Activated T-helper 17 cell treated with anti-CD3 and anti-CD28 coated beads, Interleukin-2, amount 50 U/mL, for 72 hours (primary cell): ENCODE measurements around the gene XXYLT1. TPM values are rescaled to one million over a fixed set of nuclear protein-coding genes. Genes with fewer than 3 reads are reported as not detected.

Experiments
- ATAC-seq: fragments of 150-1000 bp; cut with Tn5 transposase; replicated peaks from 2 replicates; pipeline ENCODE4 v1.10.0; 2021; ENCODE audit warnings: mild to moderate bottlenecking, moderate library complexity
- H3K27ac Mint-ChIP-seq: one replicate; pipeline ENCODE4 v1.8.0; 2022; ENCODE audit warnings: mixed read lengths
- H3K27me3 Mint-ChIP-seq: one replicate; pipeline ENCODE4 v1.8.0; 2022; ENCODE audit warnings: mixed read lengths
- H3K36me3 Mint-ChIP-seq: one replicate; pipeline ENCODE4 v1.8.0; 2022; ENCODE audit warnings: low read depth, mild to moderate bottlenecking, mixed read lengths
- H3K4me1 Mint-ChIP-seq: one replicate; pipeline ENCODE4 v1.8.0; 2022; ENCODE audit warnings: mixed read lengths
- H3K4me3 Mint-ChIP-seq: one replicate; pipeline ENCODE4 v1.8.0; 2022; ENCODE audit warnings: mild to moderate bottlenecking, mixed read lengths
- H3K9me3 Mint-ChIP-seq: one replicate; pipeline ENCODE4 v1.8.0; 2022; ENCODE audit warnings: mixed read lengths
- total RNA-seq, 2 donors: library from RNA; stranded (reverse); gene quantifications; one replicate each; pipeline ENCODE4 v1.2.3, GENCODE V29; 2022

The XXYLT1 gene
- total RNA-seq, 2 donors from 2014 or later: 7.0 to 7.4 TPM

- H3K27me3 Mint-ChIP-seq: no peaks in the 10 kb centered on the region
- ATAC-seq: no peak
- no peaks in the 10 kb centered on the region for H3K9me3 Mint-ChIP-seq
- no peak overlapping the region for H3K27ac Mint-ChIP-seq
- no peak overlapping the region for H3K4me3 Mint-ChIP-seq
- H3K36me3 Mint-ChIP-seq: no peaks in the 10 kb centered on the region
- H3K4me1 Mint-ChIP-seq: no peaks in the 10 kb centered on the region
These were observed 193.1 kb downstream of the XXYLT1 start for GRCh38 chr3:195077611-195078540.

GRCh38 chr3:195076981-195077610 lies 193.9 kb downstream of the XXYLT1 start:
- no peaks in the 10 kb centered on the region for H3K36me3 Mint-ChIP-seq
- H3K4me1 Mint-ChIP-seq: no peaks in the 10 kb centered on the region
- ATAC-seq: no peak
- H3K27me3 Mint-ChIP-seq: no peaks in the 10 kb centered on the region
- H3K9me3 Mint-ChIP-seq: no peaks in the 10 kb centered on the region
- no peak overlapping the region for H3K4me3 Mint-ChIP-seq
- no peak overlapping the region for H3K27ac Mint-ChIP-seq

- no peaks in the 10 kb centered on the region for H3K4me1 Mint-ChIP-seq
- no peak overlapping the region for H3K4me3 Mint-ChIP-seq
- H3K27me3 Mint-ChIP-seq: no peaks in the 10 kb centered on the region
- H3K9me3 Mint-ChIP-seq: no peaks in the 10 kb centered on the region
- no peak for ATAC-seq
- no peak overlapping the region for H3K27ac Mint-ChIP-seq
- no peaks in the 10 kb centered on the region for H3K36me3 Mint-ChIP-seq
These were observed 194.8 kb downstream of the XXYLT1 start for GRCh38 chr3:195075941-195076875.

- H3K27me3 Mint-ChIP-seq: no peaks in the 10 kb centered on the region
- H3K36me3 Mint-ChIP-seq: no peaks in the 10 kb centered on the region
- H3K27ac Mint-ChIP-seq: no peak overlapping the region
- no peak for ATAC-seq
- H3K9me3 Mint-ChIP-seq: no peaks in the 10 kb centered on the region
- H3K4me1 Mint-ChIP-seq: no peaks in the 10 kb centered on the region
- H3K4me3 Mint-ChIP-seq: no peak overlapping the region
These were observed 195.6 kb downstream of the XXYLT1 start for GRCh38 chr3:195075199-195075940.

- H3K9me3 Mint-ChIP-seq: no peaks in the 10 kb centered on the region
- ATAC-seq: no peak
- H3K27me3 Mint-ChIP-seq: no peaks in the 10 kb centered on the region
- peaks cover 4% of the 10 kb centered on the region for H3K36me3 Mint-ChIP-seq
- H3K4me1 Mint-ChIP-seq: no peaks in the 10 kb centered on the region
- no peak overlapping the region for H3K27ac Mint-ChIP-seq
- H3K4me3 Mint-ChIP-seq: no peak overlapping the region
These were observed 196.8 kb downstream of the XXYLT1 start for GRCh38 chr3:195073866-195074860.

GRCh38 chr3:195072916-195073564 lies 197.9 kb downstream of the XXYLT1 start:
- ATAC-seq: no peak
- Mint-ChIP-seq H3K4me3 (no peak overlapping the region), H3K27me3 (no peaks in the 10 kb centered on the region), H3K9me3 (no peaks in the 10 kb centered on the region), H3K27ac (no peak overlapping the region), H3K4me1 (no peaks in the 10 kb centered on the region), H3K36me3 (peaks cover 16% of the 10 kb centered on the region)

- H3K9me3 Mint-ChIP-seq: no peaks in the 10 kb centered on the region
- H3K27me3 Mint-ChIP-seq: no peaks in the 10 kb centered on the region
- no peak overlapping the region for H3K27ac Mint-ChIP-seq
- ATAC-seq: no peak
- H3K36me3 Mint-ChIP-seq: peaks cover 21% of the 10 kb centered on the region
- H3K4me3 Mint-ChIP-seq: no peak overlapping the region
- no peaks in the 10 kb centered on the region for H3K4me1 Mint-ChIP-seq
These were observed 198.8 kb downstream of the XXYLT1 start for GRCh38 chr3:195071916-195072820.

- ATAC-seq: no peak
- H3K4me3 Mint-ChIP-seq: no peak overlapping the region
- H3K27ac Mint-ChIP-seq: no peak overlapping the region
- no peaks in the 10 kb centered on the region for H3K9me3 Mint-ChIP-seq
- H3K4me1 Mint-ChIP-seq: no peaks in the 10 kb centered on the region
- H3K27me3 Mint-ChIP-seq: no peaks in the 10 kb centered on the region
- peaks cover 21% of the 10 kb centered on the region for H3K36me3 Mint-ChIP-seq
These were observed 199.8 kb downstream of the XXYLT1 start for GRCh38 chr3:195071011-195071728.

- ATAC-seq: no peak
- no peak overlapping the region for H3K27ac Mint-ChIP-seq
- no peak overlapping the region for H3K4me3 Mint-ChIP-seq
- no peaks in the 10 kb centered on the region for H3K4me1 Mint-ChIP-seq
- no peaks in the 10 kb centered on the region for H3K9me3 Mint-ChIP-seq
- no peaks in the 10 kb centered on the region for H3K27me3 Mint-ChIP-seq
- H3K36me3 Mint-ChIP-seq: peaks cover 21% of the 10 kb centered on the region
These were observed 200.6 kb downstream of the XXYLT1 start for GRCh38 chr3:195070336-195070735.

- Mint-ChIP-seq H3K9me3 (no peaks in the 10 kb centered on the region), H3K27me3 (no peaks in the 10 kb centered on the region), H3K27ac (no peak overlapping the region), H3K36me3 (peaks cover 21% of the 10 kb centered on the region), H3K4me3 (no peak overlapping the region), H3K4me1 (no peaks in the 10 kb centered on the region)
- no peak for ATAC-seq
These were observed 201.3 kb downstream of the XXYLT1 start for GRCh38 chr3:195069501-195070251.
